Neural cell (in vitro differentiated cells): ENCODE measurements around the gene CTDSPL. TPM values are rescaled to one million over a fixed set of nuclear protein-coding genes. Genes with fewer than 3 reads are reported as not detected.
"Not testable (repeated sequence)": the region's sequence is repeated elsewhere in the genome, so short reads cannot be mapped to it uniquely, and the experiment has no call there.

Experiments
- H2AFZ ChIP-seq: fragments of 200-600, 300-800 bp; sonication (generic), shearing (Covaris generic); 2 replicates; pipeline ENCODE4 v1.6.0; 2014; ENCODE audit warnings: low read depth, mild to moderate bottlenecking, antibody characterized with exemption, low read length, moderate library complexity
- H3F3A ChIP-seq: fragments of 200-600 bp; shearing (Covaris generic); 2 replicates; pipeline ENCODE4 v1.6.1; 2016; ENCODE audit warnings: mild to moderate bottlenecking, moderate library complexity, mixed read lengths, antibody characterized with exemption, low read length; ENCODE audit not compliant: insufficient read depth, poor library complexity, severe bottlenecking
- H3K27ac ChIP-seq: fragments of 200-600, 300-800 bp; sonication (generic), shearing (Covaris generic); 2 replicates; pipeline ENCODE4 v1.5.1; 2014; ENCODE audit warnings: mild to moderate bottlenecking, low read length, moderate library complexity
- H3K27me3 ChIP-seq: fragments of 300-800, 200-600 bp; sonication (generic), shearing (Covaris generic); 2 replicates; pipeline ENCODE4 v1.6.0; 2014; ENCODE audit warnings: mild to moderate bottlenecking, low read depth, low read length, moderate library complexity; ENCODE audit not compliant: insufficient read depth
- H3K36me3 ChIP-seq: fragments of 300-800, 200-600 bp; sonication (generic), shearing (Covaris generic); 2 replicates; pipeline ENCODE4 v1.5.1; 2014; ENCODE audit warnings: mild to moderate bottlenecking, antibody characterized with exemption, low read length, moderate library complexity; ENCODE audit not compliant: insufficient read depth
- H3K4me2 ChIP-seq: fragments of 300-800, 200-600 bp; sonication (generic), shearing (Covaris generic); 2 replicates; pipeline ENCODE4 v1.6.0; 2014; ENCODE audit warnings: mild to moderate bottlenecking, low read length
- H3K4me3 ChIP-seq: fragments of 300-800, 200-600 bp; sonication (generic), shearing (Covaris generic); 2 replicates; pipeline ENCODE4 v1.5.1; 2014; ENCODE audit warnings: mild to moderate bottlenecking, low read length, moderate library complexity
- H3K79me2 ChIP-seq: fragments of 200-600 bp; shearing (Covaris generic); replicated peaks from 2 replicates; pipeline ENCODE4 v1.6.0; 2014; ENCODE audit warnings: mild to moderate bottlenecking, low read length, moderate library complexity; ENCODE audit not compliant: insufficient read depth
- H3K9ac ChIP-seq: fragments of 300-800, 200-600 bp; sonication (generic), shearing (Covaris generic); 2 replicates; pipeline ENCODE4 v1.6.1; 2016; ENCODE audit warnings: mild to moderate bottlenecking, low read length, mixed read lengths
- H3K9me2 ChIP-seq: fragments of 200-600 bp; shearing (Covaris generic); 2 replicates; pipeline ENCODE4 v1.6.1; 2016; ENCODE audit warnings: mild to moderate bottlenecking, low read length, mixed read lengths; ENCODE audit not compliant: insufficient read depth
- H3K9me3 ChIP-seq: fragments of 200-600, 300-800 bp; sonication (generic), shearing (Covaris generic); 2 replicates; pipeline ENCODE4 v1.6.1; 2016; ENCODE audit warnings: mild to moderate bottlenecking, mixed run types, low read length, moderate library complexity, mixed read lengths
- H4K20me1 ChIP-seq: fragments of 200-600 bp; shearing (Covaris generic); 2 replicates; pipeline ENCODE4 v1.6.1; 2016; ENCODE audit warnings: mild to moderate bottlenecking, mixed run types; ENCODE audit not compliant: insufficient read depth
- EP300 ChIP-seq: fragments of 450-650 bp; conservative IDR thresholded peaks from 2 replicates; pipeline ENCODE4 v1.6.1; 2014; ENCODE audit warnings: antibody characterized with exemption, mild to moderate bottlenecking, moderate library complexity; ENCODE audit not compliant: poor library complexity, severe bottlenecking
- EZH2 ChIP-seq: fragments of 200-600, 300-800 bp; shearing (Covaris generic), sonication (generic); IDR thresholded peaks from 2 replicates; pipeline ENCODE4 v1.6.1; 2014; ENCODE audit warnings: antibody characterized with exemption, low read length, borderline replicate concordance, mild to moderate bottlenecking; ENCODE audit not compliant: insufficient read depth, poor library complexity, severe bottlenecking
- MXI1 ChIP-seq: fragments of 450-650 bp; conservative IDR thresholded peaks from 2 replicates; pipeline ENCODE4 v1.6.1; 2014; ENCODE audit warnings: antibody characterized with exemption, mild to moderate bottlenecking; ENCODE audit not compliant: poor library complexity, severe bottlenecking
- POLR2AphosphoS5 ChIP-seq: IDR thresholded peaks from 2 replicates; pipeline ENCODE4 v1.6.1; 2012
- RAD21 ChIP-seq: fragments of 450-650 bp; conservative IDR thresholded peaks from 2 replicates; pipeline ENCODE4 v1.6.1; 2014; ENCODE audit warnings: antibody characterized with exemption, mild to moderate bottlenecking, moderate library complexity
- REST ChIP-seq: IDR thresholded peaks from 2 replicates; pipeline ENCODE4 v1.6.1; 2012; ENCODE audit warnings: borderline replicate concordance
- SMC3 ChIP-seq: fragments of 450-650 bp; conservative IDR thresholded peaks from 2 replicates; pipeline ENCODE4 v1.6.1; 2014; ENCODE audit warnings: antibody characterized with exemption, mild to moderate bottlenecking, moderate library complexity; ENCODE audit not compliant: poor library complexity
- TAF1 ChIP-seq: IDR thresholded peaks from 2 replicates; pipeline ENCODE4 v1.6.1; 2012; ENCODE audit warnings: low read depth
- polyA plus RNA-seq: library from polyadenylated mRNA; depleted of rRNA; stranded (reverse); fragments of >200 nt; gene quantifications from 2 replicates; pipeline ENCODE4 v1.2.3, GENCODE V29; 2014
- TF ChIP-seq, protein P1 (sequence below): fragments of 450-650 bp; IDR thresholded peaks from 2 replicates; pipeline ENCODE4 v1.5.1; 2014; ENCODE audit warnings: antibody characterized with exemption, mild to moderate bottlenecking, moderate library complexity; ENCODE audit not compliant: poor library complexity, severe bottlenecking

The CTDSPL gene
- polyA plus RNA-seq, 1 donor from 2014 or later, result 17.0 TPM

GRCh38 chr3:37971467-37971866 is 109.8 kb downstream of the CTDSPL start:
- Histone ChIP-seq H3F3A (no peaks in the 10 kb centered on the region), H3K4me2 (no peak overlapping the region), H3K9ac (no peak overlapping the region), H3K4me3 (no peak overlapping the region), H3K9me3 (no peaks in the 10 kb centered on the region), H3K79me2 (no peaks in the 10 kb centered on the region), H3K27me3 (no peaks in the 10 kb centered on the region), H2AFZ (no peak overlapping the region), H3K36me3 (peaks cover 8% of the 10 kb centered on the region), H3K27ac (no peak overlapping the region), H4K20me1 (no peaks in the 10 kb centered on the region), H3K9me2 (no peaks in the 10 kb centered on the region)
- TF ChIP-seq, protein P1, sequence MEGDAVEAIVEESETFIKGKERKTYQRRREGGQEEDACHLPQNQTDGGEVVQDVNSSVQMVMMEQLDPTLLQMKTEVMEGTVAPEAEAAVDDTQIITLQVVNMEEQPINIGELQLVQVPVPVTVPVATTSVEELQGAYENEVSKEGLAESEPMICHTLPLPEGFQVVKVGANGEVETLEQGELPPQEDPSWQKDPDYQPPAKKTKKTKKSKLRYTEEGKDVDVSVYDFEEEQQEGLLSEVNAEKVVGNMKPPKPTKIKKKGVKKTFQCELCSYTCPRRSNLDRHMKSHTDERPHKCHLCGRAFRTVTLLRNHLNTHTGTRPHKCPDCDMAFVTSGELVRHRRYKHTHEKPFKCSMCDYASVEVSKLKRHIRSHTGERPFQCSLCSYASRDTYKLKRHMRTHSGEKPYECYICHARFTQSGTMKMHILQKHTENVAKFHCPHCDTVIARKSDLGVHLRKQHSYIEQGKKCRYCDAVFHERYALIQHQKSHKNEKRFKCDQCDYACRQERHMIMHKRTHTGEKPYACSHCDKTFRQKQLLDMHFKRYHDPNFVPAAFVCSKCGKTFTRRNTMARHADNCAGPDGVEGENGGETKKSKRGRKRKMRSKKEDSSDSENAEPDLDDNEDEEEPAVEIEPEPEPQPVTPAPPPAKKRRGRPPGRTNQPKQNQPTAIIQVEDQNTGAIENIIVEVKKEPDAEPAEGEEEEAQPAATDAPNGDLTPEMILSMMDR, result no peak
- TF ChIP-seq EP300, result no peak

GRCh38 chr3:37972056-37972455 is 110.4 kb downstream of the CTDSPL start:
- not testable (repeated sequence) for H3K4me3 ChIP-seq, H3K79me2 ChIP-seq, H3F3A ChIP-seq, H3K27ac ChIP-seq, H2AFZ ChIP-seq, H3K27me3 ChIP-seq, H3K9me3 ChIP-seq, H3K9ac ChIP-seq, H3K9me2 ChIP-seq, H3K4me2 ChIP-seq, H4K20me1 ChIP-seq, H3K36me3 ChIP-seq

GRCh38 chr3:37973246-37974054 is 111.8 kb downstream of the CTDSPL start:
- H3K79me2 ChIP-seq, result no peaks in the 10 kb centered on the region
- no peak overlapping the region for H2AFZ ChIP-seq
- no peaks in the 10 kb centered on the region for H3K9me3 ChIP-seq
- H3K9ac ChIP-seq, result no peak overlapping the region
- peaks cover 8% of the 10 kb centered on the region for H3K36me3 ChIP-seq
- no peak overlapping the region for H3K4me2 ChIP-seq
- no peaks in the 10 kb centered on the region for H3F3A ChIP-seq
- no peaks in the 10 kb centered on the region for H4K20me1 ChIP-seq
- no peak overlapping the region for H3K4me3 ChIP-seq
- TF ChIP-seq MXI1 (no peak), SMC3 (no peak), EZH2 (no peak), RAD21 (no peak), EP300 (no peak), TAF1 (no peak), REST (no peak), POLR2AphosphoS5 (no peak)
- TF ChIP-seq, protein P1, result no peak
- no peaks in the 10 kb centered on the region for H3K27me3 ChIP-seq
- no peak overlapping the region for H3K27ac ChIP-seq
- H3K9me2 ChIP-seq, result no peaks in the 10 kb centered on the region
